GM19193 (cell line): ENCODE results near the gene DYNLT5.

Experiments used
- POLR2A ChIP-seq: IDR thresholded peaks from 4 replicates; pipeline ENCODE4 v1.6.1; 2011; ENCODE audit not compliant: insufficient read depth, insufficient read length; ENCODE audit errors: extremely low read depth

Gene DYNLT5

GRCh38 chr1:66773227-66773626 is 21.0 kb downstream of the DYNLT5 start:
- TF ChIP-seq POLR2A = no peak

- no peak for TF ChIP-seq POLR2A
Observed at GRCh38 chr1:66774438-66774837, 22.2 kb downstream of the DYNLT5 start.

- TF ChIP-seq POLR2A = no peak
Observed at GRCh38 chr1:66775646-66776045, 23.4 kb downstream of the DYNLT5 start.

- TF ChIP-seq POLR2A = no peak
Observed at GRCh38 chr1:66777831-66778230, 25.6 kb downstream of the DYNLT5 start.

- TF ChIP-seq POLR2A = no peak
Observed at GRCh38 chr1:66778266-66778665, 26.0 kb downstream of the DYNLT5 start.

- TF ChIP-seq POLR2A = no peak
Observed at GRCh38 chr1:66778969-66779368, 26.7 kb downstream of the DYNLT5 start.

- no peak for TF ChIP-seq POLR2A
Observed at GRCh38 chr1:66779475-66780078, 27.3 kb downstream of the DYNLT5 start.

- TF ChIP-seq POLR2A = no peak
Observed at GRCh38 chr1:66787641-66788040, 35.4 kb downstream of the DYNLT5 start.

- TF ChIP-seq POLR2A = no peak
Observed at GRCh38 chr1:66788231-66788939, 36.1 kb downstream of the DYNLT5 start.

GRCh38 chr1:66791621-66792610 is 39.7 kb downstream of the DYNLT5 start:
- no peak for TF ChIP-seq POLR2A

- no peak for TF ChIP-seq POLR2A
Observed at GRCh38 chr1:66809245-66809644, 57.0 kb downstream of the DYNLT5 start.

GRCh38 chr1:66809736-66810326 is 57.6 kb downstream of the DYNLT5 start:
- no peak for TF ChIP-seq POLR2A

GRCh38 chr1:66824771-66825170 is 72.5 kb downstream of the DYNLT5 start:
- TF ChIP-seq POLR2A = no peak
